Liver (tissue), 3 donors: ENCODE results near the gene EMILIN3.

Source experiments
- EGR1 ChIP-seq, 2 donors: IDR thresholded peaks; 2 replicates each; pipeline ENCODE4 v1.6.1; 2016 to 2018; ENCODE audit warnings: antibody characterized with exemption in 2 of 2, low read depth in 2 of 2
- GABPA ChIP-seq, 2 donors: IDR thresholded peaks in 1 of 2; conservative IDR thresholded peaks in 1 of 2; 2 replicates each; pipeline ENCODE4 v1.6.1; 2016; ENCODE audit warnings: antibody characterized with exemption in 2 of 2, mild to moderate bottlenecking in 1 of 2, moderate library complexity in 1 of 2
- HNF4A ChIP-seq, 2 donors: conservative IDR thresholded peaks; 2 replicates each; pipeline ENCODE4 v1.6.1; 2016; ENCODE audit warnings: antibody characterized with exemption in 2 of 2, mild to moderate bottlenecking in 2 of 2
- JUND ChIP-seq, 2 donors: IDR thresholded peaks; 2 replicates each; pipeline ENCODE4 v1.6.1; 2016; ENCODE audit warnings: antibody characterized with exemption in 2 of 2
- NR2F2 ChIP-seq: IDR thresholded peaks from 2 replicates; pipeline ENCODE4 v1.6.1; 2016; ENCODE audit warnings: antibody characterized with exemption
- SP1 ChIP-seq: IDR thresholded peaks from 2 replicates; pipeline ENCODE4 v1.6.1; 2018; ENCODE audit warnings: antibody characterized with exemption, mild to moderate bottlenecking
- TAF1 ChIP-seq: conservative IDR thresholded peaks from 2 replicates; pipeline ENCODE4 v1.6.1; 2016; ENCODE audit warnings: antibody characterized with exemption, mild to moderate bottlenecking
- YY1 ChIP-seq: IDR thresholded peaks from 2 replicates; pipeline ENCODE4 v1.6.1; 2016; ENCODE audit warnings: antibody characterized with exemption, mild to moderate bottlenecking
- TF ChIP-seq, protein P1 (sequence below): fragments of 150-350 bp; IDR thresholded peaks from 2 replicates; pipeline ENCODE4 v1.5.1; 2017; ENCODE audit warnings: improper control_type of control experiment, low read depth, low read length; ENCODE audit not compliant: missing input control
- TF ChIP-seq, protein P2 (sequence below): IDR thresholded peaks from 2 replicates; pipeline ENCODE4 v1.6.1; 2016; ENCODE audit warnings: antibody characterized with exemption, mild to moderate bottlenecking
- TF ChIP-seq, protein P3 (sequence below): IDR thresholded peaks from 2 replicates; pipeline ENCODE4 v1.6.1; 2016; ENCODE audit warnings: antibody characterized with exemption
- donor health status: healthy.
- donor health status: healthy.

DNA sequence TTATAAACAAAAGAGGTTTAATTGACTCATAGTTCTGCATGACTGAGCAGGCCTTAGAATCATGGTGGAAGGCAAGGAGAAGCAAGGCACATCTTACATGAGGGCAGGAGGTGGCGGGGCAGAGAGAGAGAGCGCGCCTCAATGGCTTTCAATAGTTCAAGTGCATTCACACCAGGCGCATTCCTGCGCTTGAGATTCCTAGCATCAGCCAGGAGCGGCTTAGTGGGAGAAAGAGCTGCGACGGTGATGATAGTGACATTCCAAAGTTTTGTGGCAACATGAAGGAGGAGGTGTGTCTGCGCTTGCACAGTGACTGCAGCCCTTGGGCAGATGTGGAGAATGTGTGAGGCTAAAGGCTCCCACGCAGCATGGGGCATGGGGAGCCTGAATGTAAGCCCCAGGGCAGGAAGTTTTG, 25.0 kb upstream of the EMILIN3 start:
- TF ChIP-seq, protein P1, sequence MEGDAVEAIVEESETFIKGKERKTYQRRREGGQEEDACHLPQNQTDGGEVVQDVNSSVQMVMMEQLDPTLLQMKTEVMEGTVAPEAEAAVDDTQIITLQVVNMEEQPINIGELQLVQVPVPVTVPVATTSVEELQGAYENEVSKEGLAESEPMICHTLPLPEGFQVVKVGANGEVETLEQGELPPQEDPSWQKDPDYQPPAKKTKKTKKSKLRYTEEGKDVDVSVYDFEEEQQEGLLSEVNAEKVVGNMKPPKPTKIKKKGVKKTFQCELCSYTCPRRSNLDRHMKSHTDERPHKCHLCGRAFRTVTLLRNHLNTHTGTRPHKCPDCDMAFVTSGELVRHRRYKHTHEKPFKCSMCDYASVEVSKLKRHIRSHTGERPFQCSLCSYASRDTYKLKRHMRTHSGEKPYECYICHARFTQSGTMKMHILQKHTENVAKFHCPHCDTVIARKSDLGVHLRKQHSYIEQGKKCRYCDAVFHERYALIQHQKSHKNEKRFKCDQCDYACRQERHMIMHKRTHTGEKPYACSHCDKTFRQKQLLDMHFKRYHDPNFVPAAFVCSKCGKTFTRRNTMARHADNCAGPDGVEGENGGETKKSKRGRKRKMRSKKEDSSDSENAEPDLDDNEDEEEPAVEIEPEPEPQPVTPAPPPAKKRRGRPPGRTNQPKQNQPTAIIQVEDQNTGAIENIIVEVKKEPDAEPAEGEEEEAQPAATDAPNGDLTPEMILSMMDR, result no peak
- TF ChIP-seq EGR1 (IDR thresholded peaks at IDR 0.05; ENCODE audit: low read depth in 2 of 2), result no peak
- TF ChIP-seq HNF4A (conservative IDR thresholded peaks at IDR 0.05), result no peak
- no peak for TF ChIP-seq JUND (IDR thresholded peaks at IDR 0.05)
- TF ChIP-seq TAF1, result no peak
- TF ChIP-seq, protein P2, sequence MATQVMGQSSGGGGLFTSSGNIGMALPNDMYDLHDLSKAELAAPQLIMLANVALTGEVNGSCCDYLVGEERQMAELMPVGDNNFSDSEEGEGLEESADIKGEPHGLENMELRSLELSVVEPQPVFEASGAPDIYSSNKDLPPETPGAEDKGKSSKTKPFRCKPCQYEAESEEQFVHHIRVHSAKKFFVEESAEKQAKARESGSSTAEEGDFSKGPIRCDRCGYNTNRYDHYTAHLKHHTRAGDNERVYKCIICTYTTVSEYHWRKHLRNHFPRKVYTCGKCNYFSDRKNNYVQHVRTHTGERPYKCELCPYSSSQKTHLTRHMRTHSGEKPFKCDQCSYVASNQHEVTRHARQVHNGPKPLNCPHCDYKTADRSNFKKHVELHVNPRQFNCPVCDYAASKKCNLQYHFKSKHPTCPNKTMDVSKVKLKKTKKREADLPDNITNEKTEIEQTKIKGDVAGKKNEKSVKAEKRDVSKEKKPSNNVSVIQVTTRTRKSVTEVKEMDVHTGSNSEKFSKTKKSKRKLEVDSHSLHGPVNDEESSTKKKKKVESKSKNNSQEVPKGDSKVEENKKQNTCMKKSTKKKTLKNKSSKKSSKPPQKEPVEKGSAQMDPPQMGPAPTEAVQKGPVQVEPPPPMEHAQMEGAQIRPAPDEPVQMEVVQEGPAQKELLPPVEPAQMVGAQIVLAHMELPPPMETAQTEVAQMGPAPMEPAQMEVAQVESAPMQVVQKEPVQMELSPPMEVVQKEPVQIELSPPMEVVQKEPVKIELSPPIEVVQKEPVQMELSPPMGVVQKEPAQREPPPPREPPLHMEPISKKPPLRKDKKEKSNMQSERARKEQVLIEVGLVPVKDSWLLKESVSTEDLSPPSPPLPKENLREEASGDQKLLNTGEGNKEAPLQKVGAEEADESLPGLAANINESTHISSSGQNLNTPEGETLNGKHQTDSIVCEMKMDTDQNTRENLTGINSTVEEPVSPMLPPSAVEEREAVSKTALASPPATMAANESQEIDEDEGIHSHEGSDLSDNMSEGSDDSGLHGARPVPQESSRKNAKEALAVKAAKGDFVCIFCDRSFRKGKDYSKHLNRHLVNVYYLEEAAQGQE, result no peak
- no peak for TF ChIP-seq YY1
- no peak for TF ChIP-seq GABPA (IDR thresholded peaks at IDR 0.05 in 1 of 2, conservative IDR thresholded peaks at IDR 0.05 in 1 of 2)
- TF ChIP-seq, protein P3, sequence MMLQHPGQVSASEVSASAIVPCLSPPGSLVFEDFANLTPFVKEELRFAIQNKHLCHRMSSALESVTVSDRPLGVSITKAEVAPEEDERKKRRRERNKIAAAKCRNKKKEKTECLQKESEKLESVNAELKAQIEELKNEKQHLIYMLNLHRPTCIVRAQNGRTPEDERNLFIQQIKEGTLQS, result no peak
- TF ChIP-seq SP1, result no peak
- TF ChIP-seq NR2F2, result no peak
